Right lobe of liver (tissue), 6 donors: ENCODE data around the gene SNX21. TPM values are rescaled to one million over a fixed set of nuclear protein-coding genes. Genes with fewer than 3 reads are reported as not detected.
A peak's percentile ranks its signal among the peaks of the same experiment; 100 is the strongest.

Experiments used
- ATAC-seq, 4 donors: fragments of 200-7000 bp; cut with Tn5 transposase; one replicate each; pipeline ENCODE4 v1.9.1; 2020; ENCODE audit warnings: mild to moderate bottlenecking in 4 of 4, moderate library complexity in 4 of 4
- DNase-seq, 3 donors: peaks; one replicate each; pipeline ENCODE4 v3.0.0-alpha.2; 2020
- H3K27ac ChIP-seq, 3 donors: fragments of 200-600 bp; one replicate each; pipeline ENCODE4 v1.8.0; 2022
- H3K27me3 ChIP-seq, 2 donors: fragments of 200-600 bp; one replicate each; pipeline ENCODE4 v1.8.0; 2022
- H3K36me3 ChIP-seq, 4 donors: fragments of 200-600 bp; sonication (generic) in 1 of 4; one replicate each; pipeline versions ENCODE4 v1.5.1 to v1.8.0; 2017 to 2022; ENCODE audit warnings: control low read depth in 1 of 4
- H3K4me1 ChIP-seq, 4 donors: fragments of 200-600 bp; sonication (generic) in 1 of 4; one replicate each; pipeline versions ENCODE4 v1.5.1 to v1.8.0; 2017 to 2022; ENCODE audit warnings: control low read depth in 1 of 4
- H3K4me3 ChIP-seq, 3 donors: fragments of 200-600 bp; one replicate each; pipeline ENCODE4 v1.8.0; 2022
- H3K9me3 ChIP-seq, 4 donors: fragments of 200-600 bp; sonication (generic) in 1 of 4; one replicate each; pipeline versions ENCODE4 v1.5.1 to v1.8.0; 2017 to 2022; ENCODE audit warnings: control low read depth in 1 of 4
- CTCF ChIP-seq, 4 donors: fragments of 200-600 bp in 3 of 4; fragments of 450-650 bp in 1 of 4; IDR thresholded peaks; one replicate each; pipeline versions ENCODE4 v1.5.1 to v1.8.0; 2016 to 2022; ENCODE audit warnings: antibody characterized with exemption in 4 of 4, mild to moderate bottlenecking in 2 of 4
- POLR2A ChIP-seq: fragments of 450-650 bp; IDR thresholded peaks from one replicate; pipeline ENCODE4 v1.6.1; 2017; ENCODE audit warnings: antibody characterized with exemption, mild to moderate bottlenecking
- whole genome bisulfite sequencing: methylation state at CpG from one replicate; pipeline ENCODE4 v1.1.6; 2018; ENCODE audit warnings: low coverage, low lambda C conversion rate; ENCODE audit not compliant: insufficient coverage; ENCODE audit errors: missing lambda C conversion rate; 5-methylcytosine and 5-hydroxymethylcytosine counted together
- intact Hi-C, 2 donors: fragments of 100-400 bp; cut with DNase I; formaldehyde crosslinking; loops; one replicate each; pipeline versions ENCODE4 v1.11.2 to v1.14.1; 2022
- total RNA-seq, 6 experiments: library from RNA; depleted of rRNA in 2 of 6; stranded (reverse); fragments of >200 nt in 2 of 6; fragmentation: NEBNext Ultra II Directional in 3 of 6; extraction: Animal tissue kit (Norgen Biotek cat#: 25700) in 3 of 6; gene quantifications; one replicate each; pipeline versions ENCODE4 v1.1.0 to v1.2.4, GENCODE V29; 2016 to 2023
- donor health status: DM: no; HTN: yes; CAD: no.
- donor health status: DM: no; HTN: no; CAD: no.
- donor health status: DM: no; HTN: no; CAD: no.
- donor health status: DM: no; HTN: yes; CAD: no.
- donor health status: DM: no; HTN: yes; CAD: no.

SNX21 gene
- total RNA-seq, 6 experiments from 2014 or later = 3.4 to 21.8 (median 6.8) TPM

DNA sequence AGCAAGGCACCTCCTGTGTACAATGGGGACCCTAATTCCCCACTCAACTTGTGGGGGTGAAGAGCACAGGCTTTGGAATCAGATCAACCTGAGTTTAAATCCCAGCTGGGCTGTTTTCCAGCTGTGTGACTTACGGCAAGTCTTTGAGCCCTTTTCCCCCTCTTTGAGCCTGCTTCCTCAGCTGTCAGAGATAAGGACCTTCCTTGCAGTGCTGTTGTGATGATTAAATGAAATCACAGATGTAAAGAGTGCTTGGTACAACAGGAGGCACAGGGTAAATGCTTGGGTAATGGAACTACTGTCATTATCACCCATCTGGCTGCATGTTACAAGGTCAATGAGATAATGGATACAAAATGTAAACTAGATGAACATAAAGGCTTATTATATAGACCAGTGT is 3.2 kb downstream of the SNX21 start:
- no CpG with 5 or more reads among the region's 1 CpG for WGBS
- no peak for ATAC-seq
- Histone ChIP-seq H3K27ac (no peak overlapping the region), H3K9me3 (no peaks in the 10 kb centered on the region), H3K36me3 (peaks cover 0 to 9% (median 0%) of the 10 kb centered on the region in 4 donors), H3K27me3 (no peaks in the 10 kb centered on the region), H3K4me1 (peaks cover 0 to 7% (median 0%) of the 10 kb centered on the region in 4 donors), H3K4me3 (no peak overlapping the region)
- intact Hi-C loops = no loop called here
- no peak for DNase-seq
- no peak for TF ChIP-seq CTCF (IDR thresholded peaks at IDR 0.05)
- no peak for TF ChIP-seq POLR2A

- ATAC-seq (peak in 1 of 4 donors; percentile 13), DNase-seq (no peak)
- intact Hi-C loops = no loop called here
- Histone ChIP-seq H3K9me3 (no peaks in the 10 kb centered on the region), H3K27me3 (no peaks in the 10 kb centered on the region), H3K4me3 (no peak overlapping the region), H3K27ac (no peak overlapping the region), H3K36me3 (peaks cover 0 to 38% (median 12%) of the 10 kb centered on the region in 4 donors), H3K4me1 (no peaks in the 10 kb centered on the region)
- whole genome bisulfite sequencing = no CpG with 5 or more reads among the region's 25 CpGs
- TF ChIP-seq POLR2A (no peak), CTCF (IDR thresholded peaks at IDR 0.05) (no peak)
These were observed 7.2 kb downstream of the SNX21 start for GRCh38 chr20:45840700-45841198.

DNA sequence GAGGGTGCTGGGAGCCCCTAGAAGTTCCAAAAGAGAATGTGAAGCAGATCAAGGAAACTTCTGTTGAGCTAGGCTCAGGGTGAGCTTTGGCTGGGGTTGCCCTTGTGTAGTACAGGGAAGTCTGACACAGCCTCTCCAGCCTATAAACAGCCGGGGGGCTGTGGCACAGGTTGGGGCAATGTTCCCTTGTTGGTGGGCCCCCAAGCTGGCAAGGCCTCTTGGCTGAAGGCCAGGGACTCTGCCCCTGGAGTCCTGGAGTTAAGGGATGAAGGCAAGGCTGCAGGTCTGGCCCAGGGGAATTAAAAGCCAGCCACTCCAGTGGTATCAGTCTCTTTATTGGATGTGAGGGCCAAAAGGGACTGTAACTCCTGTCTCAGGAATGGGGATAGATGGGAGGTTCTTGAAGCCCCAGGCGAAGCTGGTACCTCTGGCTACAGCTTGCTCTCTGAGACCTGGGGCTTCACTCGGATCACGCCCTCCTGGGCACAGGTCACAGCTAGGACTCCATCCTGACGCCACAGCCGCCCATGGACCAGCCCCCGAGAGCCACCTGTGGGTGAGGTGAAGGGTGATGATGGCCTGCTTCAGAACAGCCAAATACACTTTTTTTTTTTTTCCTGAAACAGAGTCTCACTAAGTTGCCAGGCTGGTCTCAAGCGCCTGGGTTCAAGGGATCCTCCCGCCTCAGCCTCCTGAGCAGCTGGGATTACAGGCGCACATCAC is 8.0 kb downstream of the SNX21 start:
- ATAC-seq = peak in 1 of 4 donors; percentile 5
- TF ChIP-seq POLR2A = no peak
- TF ChIP-seq CTCF (IDR thresholded peaks at IDR 0.05) = no peak
- Histone ChIP-seq H3K36me3 (peaks cover 0 to 45% (median 12%) of the 10 kb centered on the region in 4 donors), H3K4me3 (no peak overlapping the region), H3K9me3 (no peaks in the 10 kb centered on the region), H3K27ac (no peak overlapping the region), H3K27me3 (no peaks in the 10 kb centered on the region), H3K4me1 (no peaks in the 10 kb centered on the region)
- WGBS = no CpG with 5 or more reads among the region's 10 CpGs
- no peak for DNase-seq
- intact Hi-C loops = no loop called here

GRCh38 chr20:45842169-45842812 is 8.7 kb downstream of the SNX21 start:
- TF ChIP-seq POLR2A (no peak), CTCF (IDR thresholded peaks at IDR 0.05) (no peak)
- no peak for DNase-seq
- H3K9me3 ChIP-seq = no peaks in the 10 kb centered on the region
- H3K27me3 ChIP-seq = no peaks in the 10 kb centered on the region
- peak in 3 of 4 donors; percentile 12 to 33 (median 24) for ATAC-seq
- H3K4me1 ChIP-seq = no peaks in the 10 kb centered on the region
- intact Hi-C loops = no loop called here
- peaks cover 0 to 53% (median 14%) of the 10 kb centered on the region in 4 donors for H3K36me3 ChIP-seq
- no peak overlapping the region for H3K4me3 ChIP-seq
- WGBS = 33% methylated on average over 1 of the region's 5 CpGs
- H3K27ac ChIP-seq = no peak overlapping the region
